ENCODE results near the gene BRSK1. TPM values are rescaled to one million over a fixed set of nuclear protein-coding genes. Genes with fewer than 3 reads are reported as not detected.

The BRSK1 gene
- total RNA-seq, 1 experiment from 2014 or later, result 6.3 TPM

DNA sequence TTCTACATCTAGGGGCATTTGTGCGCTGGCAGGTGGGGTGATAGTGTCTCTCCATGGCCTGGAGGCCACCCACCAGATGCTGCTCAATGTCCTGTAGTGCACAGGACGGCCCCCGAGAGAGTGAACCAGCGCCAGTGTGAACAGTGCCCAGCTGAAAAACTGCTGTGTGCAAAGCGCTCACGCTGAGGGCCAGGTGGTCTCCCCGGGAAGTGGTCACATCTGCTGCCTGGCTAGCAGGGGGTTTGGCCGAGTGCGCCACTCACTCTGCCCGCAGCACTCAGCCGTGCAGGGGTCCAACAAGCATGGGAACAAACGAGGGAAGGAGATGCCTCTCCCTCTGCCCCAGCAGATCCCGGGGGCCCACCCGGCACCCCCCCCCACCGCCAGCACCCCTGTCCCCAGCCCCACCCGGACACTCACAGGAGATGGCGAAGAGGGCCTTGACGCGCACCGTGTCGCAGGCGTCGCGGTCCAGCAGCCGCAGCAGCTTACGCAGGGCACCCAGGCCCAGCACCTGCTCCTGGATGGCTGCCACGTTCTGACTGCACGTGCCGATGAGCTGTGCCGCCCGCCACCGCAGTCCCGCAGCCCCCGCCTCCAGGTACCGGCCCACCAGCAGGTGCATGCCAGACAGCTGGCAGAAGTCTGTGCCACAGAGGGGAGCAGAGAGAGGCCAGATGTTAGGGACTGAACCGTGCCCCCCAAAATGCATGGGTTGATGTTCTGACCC, 9.7 kb upstream of the BRSK1 start:
- DNase-seq (ENCODE audit: low read depth), result no peak

DNA sequence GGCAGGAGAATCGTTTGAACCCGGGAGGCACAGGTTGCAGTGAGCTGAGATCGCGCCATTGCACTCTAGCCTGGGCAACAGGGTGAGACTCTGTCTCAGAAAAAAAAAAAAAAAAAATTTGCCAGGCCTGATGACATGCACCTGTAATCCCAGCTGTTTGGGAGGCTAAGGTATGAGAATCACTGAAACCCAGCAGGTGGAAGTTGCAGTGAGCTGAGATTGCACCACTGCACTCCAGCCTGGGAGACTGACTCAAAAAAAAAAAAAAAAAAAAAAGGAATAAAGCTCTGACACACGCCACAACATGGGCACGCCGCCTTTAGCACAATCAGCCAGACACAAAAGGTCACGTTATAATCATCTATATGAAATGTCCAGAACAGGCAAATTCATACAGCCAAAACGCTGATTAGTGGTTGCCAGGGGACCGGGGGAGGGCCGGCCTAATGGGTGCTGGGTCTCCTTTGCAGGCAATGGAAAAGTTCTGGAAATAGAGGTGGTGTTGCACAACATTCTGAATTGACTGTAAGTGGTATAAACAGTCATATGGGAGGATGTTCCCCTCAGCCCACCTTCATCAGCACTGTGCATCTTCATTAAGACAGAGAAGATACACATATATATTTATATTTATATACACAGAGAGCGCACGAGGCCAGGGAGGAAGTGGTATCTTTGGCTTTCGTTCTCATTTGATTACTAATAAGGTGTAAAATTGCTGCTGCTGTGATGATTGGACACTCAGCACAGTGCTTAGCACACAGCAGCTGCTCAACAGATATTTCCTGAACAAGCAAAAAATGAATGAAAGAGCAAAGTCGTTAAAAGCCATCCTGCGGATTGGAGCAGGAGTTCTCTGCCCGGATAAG, 7.7 kb upstream of the BRSK1 start:
- no peak for DNase-seq (ENCODE audit: low read depth)

DNA sequence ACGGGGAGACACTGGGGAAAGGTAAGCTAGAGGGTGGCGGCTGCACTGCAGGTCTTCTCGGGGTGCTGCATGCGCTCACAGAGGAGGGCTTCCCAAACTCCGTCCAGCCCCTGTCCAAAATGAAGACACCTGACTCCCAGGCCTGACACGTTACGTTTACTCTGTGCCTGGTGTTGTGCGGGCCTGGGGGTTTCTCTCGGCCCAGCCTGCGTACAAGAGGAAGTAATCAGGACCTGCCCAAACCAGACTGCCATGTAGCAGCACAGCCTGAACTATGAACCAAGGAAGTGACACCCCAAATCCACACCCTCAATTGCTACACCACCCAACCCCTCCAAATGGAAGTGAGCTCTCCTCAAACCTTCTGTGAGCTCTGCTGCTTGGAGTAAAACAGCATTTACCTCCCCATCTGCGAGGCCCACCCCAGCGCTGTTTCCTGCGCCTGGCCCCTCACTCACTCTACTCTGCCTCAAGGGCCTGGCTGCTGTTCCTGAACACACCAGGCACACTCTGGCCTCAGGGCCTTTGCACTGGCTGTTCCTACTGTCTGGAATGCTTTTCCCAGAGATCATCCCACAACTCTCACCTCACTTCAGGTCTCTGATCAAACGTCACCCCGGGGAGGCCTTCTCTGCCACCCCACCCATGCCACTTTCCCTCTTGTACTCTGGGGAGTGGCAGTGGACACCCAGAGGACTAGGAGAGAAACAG, 6.9 kb upstream of the BRSK1 start:
- DNase-seq (ENCODE audit: low read depth), result no peak

DNA sequence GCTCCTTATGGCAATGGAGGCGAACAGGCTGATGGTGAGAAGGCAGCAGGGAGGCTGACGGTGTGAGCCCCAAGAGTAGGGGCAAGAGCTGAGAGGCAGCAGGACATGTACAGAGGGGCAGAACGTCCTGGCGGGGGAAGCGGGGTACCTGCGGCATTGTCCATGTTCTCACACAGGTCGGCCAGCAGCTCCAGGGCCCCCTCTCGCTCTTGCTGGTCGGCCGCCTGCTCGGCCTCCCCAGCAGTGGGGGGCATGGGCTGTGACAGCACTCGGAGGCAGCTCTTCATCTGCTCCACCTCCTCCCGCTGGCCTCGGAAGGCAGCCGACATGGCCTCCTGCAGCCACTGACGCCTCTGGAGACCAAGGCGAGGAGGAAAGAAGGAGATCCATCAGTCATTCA, 6.3 kb upstream of the BRSK1 start:
- DNase-seq (ENCODE audit: low read depth), result no peak

DNA sequence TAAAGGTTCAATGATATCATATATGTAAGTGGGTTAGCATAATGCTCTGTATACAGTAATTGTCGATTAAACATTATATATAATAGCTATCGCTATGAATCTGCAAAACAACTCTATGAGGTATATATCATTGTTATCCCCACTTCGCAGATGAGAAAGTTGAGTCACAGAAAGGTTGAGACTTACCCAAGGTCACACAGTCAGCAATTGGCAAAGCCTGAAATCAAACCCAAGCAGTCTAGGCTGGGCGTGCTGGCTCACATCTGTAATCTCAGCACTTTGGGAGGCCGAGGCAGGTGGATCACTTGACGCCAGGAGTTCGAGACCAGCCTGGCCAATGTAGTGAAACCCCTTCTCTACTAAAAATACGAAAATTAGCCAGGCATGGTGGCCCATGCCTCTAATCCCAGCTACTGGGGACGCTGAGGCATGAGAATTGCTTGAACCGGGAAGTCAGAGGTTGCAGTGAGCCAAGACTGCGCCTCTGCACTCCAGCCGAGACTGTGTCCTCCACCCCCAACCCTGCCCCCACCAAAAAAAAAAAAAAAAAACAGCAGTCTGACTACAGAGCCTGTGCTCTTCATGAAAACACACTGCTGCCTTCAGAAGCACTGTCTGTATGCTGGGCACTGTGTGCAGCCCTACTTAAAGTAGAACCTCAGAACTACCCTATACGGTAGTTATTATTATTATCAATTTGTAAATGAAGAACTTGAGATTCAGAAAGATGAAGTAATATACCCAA, 5.2 kb upstream of the BRSK1 start:
- no peak for DNase-seq (ENCODE audit: low read depth)

DNA sequence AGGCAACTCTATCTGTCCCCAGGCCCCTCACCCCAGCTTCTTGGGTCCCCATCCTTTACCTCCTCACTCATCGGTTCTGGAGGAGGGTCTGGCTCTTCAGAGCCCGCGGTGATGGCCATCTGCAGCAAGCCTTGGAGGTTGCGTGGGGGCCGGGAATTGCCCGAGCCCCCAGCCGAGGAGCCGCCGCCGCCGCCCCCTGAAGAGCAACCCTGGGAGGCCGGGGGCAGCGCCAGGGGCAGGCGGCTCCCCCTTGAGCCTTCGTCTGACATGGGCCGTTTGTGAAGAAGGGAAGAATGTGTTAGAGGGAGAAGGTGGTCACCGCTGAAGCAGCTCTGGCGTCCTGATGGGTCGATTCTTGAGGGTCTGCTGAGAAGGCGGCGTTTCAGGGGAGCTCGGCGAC, 4.5 kb upstream of the BRSK1 start:
- no peak for DNase-seq (ENCODE audit: low read depth)

DNA sequence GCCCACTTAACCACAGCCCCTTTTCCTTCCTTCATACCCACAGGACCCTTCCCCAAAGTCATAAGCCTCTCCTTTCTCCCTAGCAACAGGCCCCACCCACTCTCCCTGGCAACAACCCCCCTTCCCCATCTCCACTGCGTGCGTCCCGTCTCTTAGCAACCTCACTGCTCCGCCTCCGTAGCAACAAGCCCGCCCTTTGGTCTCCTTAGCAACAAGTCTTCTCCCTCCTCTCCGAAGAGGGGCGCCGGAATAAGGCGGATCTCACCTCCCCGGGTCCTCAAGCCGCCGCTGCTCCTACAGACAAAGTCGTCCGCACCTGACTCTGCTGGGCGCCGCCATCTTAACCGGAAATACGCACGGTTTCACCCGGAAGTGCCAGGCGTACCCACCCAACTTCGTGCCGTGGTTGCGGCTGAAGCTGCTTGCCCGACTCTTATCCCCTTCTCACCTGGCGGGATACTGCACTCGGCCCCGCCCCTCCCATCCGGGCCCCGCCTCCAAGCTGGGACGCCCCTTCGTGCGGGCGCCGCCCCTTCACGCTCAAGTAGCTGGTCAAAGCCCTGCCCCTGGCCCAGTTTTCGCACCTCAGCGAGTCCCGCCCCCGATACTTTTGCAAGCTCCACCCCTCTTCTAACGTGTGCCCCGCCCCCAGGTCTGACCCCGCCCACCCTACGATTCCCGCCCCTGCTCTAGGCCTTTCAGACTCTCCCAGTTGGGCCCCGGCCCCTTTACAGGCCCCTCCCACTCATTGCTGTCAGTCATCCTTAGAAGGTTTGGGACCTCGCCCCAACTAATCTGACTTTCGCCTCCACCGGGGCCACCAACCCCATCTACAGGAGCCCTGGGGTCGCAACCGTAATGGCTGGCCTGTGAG, 3.8 kb upstream of the BRSK1 start, which contains the start of gene HSPBP1:
Gene HSPBP1, minus strand, starts transcription at position 341 of the 874 bp plus-strand sequence. CDS start 502 bp downstream, outside the sequence.
- peak; percentile 98 for DNase-seq (ENCODE audit: low read depth)

DNA sequence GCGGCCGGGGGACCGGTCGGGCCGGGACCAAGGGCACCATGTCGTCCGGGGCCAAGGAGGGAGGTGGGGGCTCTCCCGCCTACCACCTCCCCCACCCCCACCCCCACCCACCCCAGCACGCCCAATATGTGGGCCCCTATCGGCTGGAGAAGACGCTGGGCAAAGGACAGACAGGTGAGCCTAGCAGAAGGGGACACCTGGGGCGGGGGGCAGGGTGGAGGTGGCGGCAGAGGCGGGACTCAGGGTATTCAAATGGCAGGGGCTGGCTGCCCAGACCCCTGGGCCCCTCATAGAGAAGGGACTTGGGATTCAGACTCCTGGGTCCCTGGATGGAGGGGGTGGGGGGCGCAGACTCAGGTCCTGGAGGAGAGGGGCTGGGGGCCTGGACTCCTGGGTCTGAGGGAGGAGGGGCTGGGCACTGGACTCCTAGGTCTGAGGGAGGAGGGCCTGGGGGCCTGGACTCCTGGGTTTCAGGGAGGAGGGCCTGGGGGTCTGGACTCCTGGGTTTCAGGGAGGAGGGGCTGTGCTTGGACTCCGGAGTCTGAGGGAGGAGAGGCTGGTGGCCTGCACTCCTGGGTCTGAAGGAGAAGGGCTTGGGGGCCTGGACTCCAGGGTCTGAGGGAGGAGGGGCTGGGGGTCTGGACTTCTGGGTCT, 735 bp downstream of the BRSK1 start:
- DNase-seq (ENCODE audit: low read depth), result no peak

DNA sequence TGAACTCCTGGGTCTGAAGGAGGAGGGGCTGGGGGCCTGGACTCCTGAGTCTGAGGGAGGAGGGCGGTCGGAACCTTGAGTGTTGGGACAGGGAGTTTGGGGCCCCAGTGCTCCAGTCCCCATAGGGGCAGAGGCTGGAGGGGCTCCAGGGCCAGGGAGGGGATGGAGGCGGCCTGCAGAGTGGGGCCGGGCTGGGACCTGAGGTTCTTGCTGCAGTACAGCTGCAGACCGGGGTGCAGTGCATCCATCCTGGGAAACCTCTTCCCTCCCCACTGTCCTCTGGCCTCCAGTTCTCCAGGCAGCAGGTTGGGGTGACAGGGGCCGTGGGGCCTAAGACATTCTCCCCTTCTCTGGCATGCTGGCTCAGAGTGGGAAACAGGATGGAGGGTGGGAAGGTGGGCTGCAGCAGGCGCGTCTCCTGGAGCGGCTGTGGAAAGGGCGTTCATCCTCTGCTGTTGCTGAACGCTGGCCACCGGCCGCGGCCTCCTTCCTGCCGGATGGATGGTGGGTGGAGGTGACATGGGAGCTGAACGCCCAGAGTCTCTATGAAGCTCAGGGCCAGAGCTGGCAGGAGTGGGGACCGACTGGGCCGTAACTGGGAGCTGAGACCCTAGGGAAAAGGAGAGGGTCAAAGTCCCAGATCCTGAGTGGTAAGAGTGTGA, 1.6 kb downstream of the BRSK1 start:
- DNase-seq (ENCODE audit: low read depth), result no peak

DNA sequence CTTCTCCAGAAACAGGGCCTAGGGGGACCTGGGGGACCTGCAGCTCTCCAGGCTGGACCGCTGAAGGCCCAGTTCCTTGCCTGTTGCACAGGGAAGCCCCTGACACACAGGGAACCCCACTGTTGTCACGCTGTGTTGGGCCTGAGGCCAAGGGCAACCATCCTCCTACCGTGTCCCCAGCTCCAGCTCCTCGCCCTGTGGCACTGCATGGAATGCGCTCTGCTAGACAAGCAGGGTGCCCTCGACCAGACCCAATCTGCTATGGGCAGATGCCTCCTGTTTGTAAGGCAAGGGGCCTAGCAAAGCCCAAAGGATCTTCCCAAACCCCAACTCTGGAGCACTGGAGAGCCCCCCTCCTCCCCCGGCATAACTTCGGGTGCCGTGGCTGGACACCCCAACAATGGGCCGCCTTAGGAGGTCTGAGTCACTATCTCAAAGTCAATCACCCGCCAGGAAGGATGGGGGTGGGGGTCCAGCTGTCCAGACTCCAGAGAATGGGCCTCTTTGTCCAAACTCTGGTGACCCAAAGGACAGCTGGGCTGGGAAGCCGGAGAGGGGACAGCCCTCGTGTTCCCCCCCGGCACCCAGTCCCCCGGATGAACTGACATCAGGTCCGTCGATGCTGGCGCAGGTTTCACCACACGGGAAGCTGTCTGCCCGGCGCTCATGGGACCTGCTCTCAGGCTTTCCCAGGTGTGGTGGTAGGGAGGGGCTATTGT, 3.7 kb downstream of the BRSK1 start:
- DNase-seq (ENCODE audit: low read depth), result no peak

DNA sequence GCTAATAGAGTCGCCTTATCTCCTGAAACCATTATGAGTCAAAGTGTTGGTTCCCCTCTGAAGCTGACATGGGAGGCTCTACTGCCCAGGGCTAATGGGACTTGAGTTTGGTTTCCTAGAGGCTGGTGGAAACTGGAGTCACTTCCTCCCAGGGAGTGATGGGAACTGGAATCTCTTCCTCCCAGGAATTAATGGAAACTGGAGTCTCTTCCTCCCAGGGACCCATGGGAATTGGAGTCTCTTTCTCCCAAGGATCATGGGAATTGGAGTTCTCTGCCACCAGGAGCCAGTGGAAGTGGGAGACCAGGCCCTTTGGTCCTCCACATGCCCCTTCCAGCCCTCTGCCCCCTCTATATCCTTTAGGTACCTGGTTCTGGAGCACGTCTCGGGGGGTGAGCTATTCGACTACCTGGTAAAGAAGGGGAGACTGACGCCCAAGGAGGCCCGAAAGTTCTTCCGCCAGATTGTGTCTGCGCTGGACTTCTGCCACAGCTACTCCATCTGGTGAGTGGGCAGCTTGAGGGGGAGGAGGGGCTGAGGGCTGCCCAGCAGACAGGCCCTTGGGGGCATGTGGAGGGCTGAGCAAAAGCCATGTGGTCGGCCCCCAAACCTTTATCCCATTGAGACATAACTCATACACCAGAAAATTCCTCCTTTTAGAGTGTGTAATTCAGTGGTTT, 5.5 kb downstream of the BRSK1 start:
- no peak for DNase-seq (ENCODE audit: low read depth)

DNA sequence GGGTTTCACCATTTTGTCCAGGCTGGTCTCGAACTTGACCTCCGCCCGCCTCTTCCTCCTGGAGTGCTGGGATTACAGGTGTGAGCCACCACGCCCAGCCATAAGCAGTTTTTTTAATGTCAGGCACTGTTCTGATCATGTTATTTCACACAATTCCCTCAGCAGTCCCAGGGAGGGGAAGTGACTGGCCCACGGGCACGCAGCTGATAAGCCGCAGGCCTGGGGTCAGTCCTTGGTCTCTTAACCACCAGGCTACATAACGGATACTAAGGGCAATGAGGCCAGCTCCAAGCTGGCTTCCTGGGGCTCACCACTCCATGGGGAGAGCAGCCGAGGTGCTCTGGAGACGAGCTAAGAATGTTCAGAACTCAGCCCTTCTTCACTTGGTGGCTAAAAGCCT, 13.5 kb downstream of the BRSK1 start:
- no peak for DNase-seq (ENCODE audit: low read depth)

DNA sequence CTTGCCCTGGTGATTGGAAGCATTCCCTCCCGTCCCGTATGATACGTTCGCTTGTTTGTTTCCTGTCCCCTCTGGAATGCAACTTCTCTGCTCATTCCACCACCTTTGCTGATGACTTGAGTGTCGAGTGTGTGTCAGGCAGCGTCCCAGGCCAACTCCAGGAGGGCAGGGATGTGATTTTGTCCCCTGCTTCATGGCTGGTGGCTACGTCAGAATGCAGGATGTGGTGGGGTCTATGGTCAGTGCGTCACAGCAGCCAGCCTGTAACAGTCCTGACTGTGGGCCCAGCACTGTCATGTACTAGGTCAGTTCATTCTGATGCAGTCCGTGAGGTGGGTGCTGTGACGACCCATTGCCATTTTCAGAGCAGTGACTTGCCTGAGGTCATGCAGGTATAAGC, 16.2 kb downstream of the BRSK1 start:
- DNase-seq (ENCODE audit: low read depth), result no peak

DNA sequence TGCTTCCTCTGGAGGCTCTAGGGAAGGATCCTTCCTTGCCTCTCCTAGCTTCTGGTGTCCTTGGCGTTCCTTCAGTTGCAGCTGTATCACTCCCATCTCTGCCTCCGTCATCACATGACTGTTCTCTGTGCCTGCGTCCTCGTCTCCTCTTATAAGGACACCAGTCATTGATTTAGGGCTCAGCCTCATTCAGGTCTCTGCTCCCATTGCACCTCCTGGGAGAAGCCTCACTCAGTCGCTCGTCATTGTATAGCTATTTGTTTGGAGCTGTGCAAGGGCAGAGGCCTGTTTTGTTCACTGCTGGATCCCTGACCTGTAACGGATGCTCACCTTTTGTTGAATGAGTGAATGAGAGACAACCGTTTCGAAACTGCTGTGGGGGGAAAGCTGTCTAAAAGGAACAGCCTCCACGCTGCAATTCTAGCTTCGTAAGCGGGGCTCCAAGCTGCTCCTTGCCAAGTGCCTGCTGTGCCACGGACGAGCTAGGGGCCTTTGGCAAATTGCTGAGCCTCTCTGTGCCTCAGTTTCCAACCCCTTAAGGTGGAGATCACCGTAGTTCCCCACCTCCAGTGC, 17.2 kb downstream of the BRSK1 start:
- DNase-seq (ENCODE audit: low read depth), result no peak

DNA sequence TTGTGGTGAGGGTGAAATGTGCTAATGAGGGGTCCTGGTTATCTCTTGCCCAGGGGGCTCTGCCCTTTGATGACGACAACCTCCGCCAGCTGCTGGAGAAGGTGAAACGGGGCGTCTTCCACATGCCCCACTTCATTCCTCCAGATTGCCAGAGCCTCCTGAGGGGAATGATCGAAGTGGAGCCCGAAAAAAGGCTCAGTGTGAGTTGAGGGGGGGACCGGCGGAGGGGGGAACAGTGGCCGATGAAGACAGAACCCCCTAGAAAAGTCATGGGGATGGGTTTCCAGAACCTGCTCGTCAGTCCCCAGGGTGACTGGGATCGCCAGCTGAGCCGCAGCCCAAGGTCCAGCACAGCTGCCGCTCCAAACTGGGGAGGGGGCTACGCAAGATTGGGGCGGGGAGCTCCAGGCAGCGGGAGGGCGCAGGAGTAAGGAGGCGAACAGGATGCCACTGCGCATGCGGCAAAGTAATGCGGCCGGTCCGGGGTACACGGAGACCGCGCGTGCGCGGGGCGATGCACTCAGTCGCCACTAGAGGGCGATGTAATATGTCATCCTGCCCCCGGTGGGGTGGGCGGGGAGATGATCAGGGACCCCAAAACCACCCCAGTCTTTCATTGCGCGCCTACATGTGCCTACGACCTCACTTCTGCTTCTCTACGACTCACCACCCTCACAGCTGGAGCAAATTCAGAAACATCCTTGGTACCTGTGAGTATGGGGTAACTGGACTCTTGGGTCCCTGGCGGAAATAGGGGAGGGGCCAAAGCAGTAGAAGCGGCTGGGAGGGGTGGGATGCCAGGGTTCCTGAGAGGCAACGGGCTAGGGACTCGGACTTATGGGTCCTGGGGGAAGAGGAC, 17.9 kb downstream of the BRSK1 start:
- DNase-seq (ENCODE audit: low read depth), result peak; percentile 87

DNA sequence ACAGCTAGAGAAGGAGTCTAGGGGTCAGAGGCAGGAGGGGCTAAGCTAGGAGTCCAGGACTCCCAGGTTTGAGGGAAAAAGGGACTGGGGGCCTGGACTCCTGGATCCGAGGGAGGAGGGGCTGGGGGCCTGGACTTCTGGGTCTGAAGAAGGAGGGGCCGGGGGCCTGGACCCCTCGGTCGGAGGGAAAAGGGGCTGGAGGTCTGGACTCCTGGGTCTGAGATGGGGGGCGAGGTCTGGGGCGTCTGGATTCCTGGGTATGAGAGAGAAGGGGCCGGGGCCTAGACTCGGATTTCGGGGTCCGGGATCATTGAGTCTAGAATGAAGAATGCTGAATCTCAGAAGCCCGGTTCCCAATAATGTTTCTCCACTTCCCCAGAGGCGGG, 18.5 kb downstream of the BRSK1 start:
- DNase-seq (ENCODE audit: low read depth), result no peak

DNA sequence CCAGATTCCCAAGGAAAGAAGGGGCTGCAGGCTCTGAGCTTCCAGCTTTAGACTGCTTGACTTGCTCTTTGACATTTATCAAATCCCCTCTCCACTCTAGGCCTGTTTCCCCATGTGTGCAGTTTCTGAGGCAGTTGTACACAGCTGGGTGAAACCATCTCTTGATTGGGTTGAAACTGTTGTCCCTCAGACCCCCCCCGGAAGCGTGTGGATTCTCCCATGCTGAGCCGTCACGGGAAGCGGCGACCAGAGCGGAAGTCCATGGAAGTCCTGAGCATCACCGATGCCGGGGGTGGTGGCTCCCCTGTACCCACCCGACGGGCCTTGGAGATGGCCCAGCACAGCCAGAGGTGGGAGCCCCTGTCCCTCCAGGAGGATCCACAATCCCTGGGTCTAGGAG, 19.7 kb downstream of the BRSK1 start:
- no peak for DNase-seq (ENCODE audit: low read depth)

Measured in Daoy (cell line).